Occipital lobe (tissue), 2 donors: ENCODE results near the gene RGS16. TPM values are rescaled to one million over a fixed set of nuclear protein-coding genes. Genes with fewer than 3 reads are reported as not detected.
"Not testable (repeated sequence)": the region's sequence is repeated elsewhere in the genome, so short reads cannot be mapped to it uniquely, and the experiment has no call there.

Source experiments
- DNase-seq: peaks from one replicate; lab custom pipeline; 2025; lab: John Stamatoyannopoulos, UW
- total RNA-seq: library from RNA; depleted of rRNA; stranded (reverse); fragments of >200 nt; gene quantifications from one replicate; pipeline ENCODE4 v1.2.3, GENCODE V29; 2014

RGS16 gene, protein sequence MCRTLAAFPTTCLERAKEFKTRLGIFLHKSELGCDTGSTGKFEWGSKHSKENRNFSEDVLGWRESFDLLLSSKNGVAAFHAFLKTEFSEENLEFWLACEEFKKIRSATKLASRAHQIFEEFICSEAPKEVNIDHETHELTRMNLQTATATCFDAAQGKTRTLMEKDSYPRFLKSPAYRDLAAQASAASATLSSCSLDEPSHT
- total RNA-seq, result 1.6 TPM

DNA sequence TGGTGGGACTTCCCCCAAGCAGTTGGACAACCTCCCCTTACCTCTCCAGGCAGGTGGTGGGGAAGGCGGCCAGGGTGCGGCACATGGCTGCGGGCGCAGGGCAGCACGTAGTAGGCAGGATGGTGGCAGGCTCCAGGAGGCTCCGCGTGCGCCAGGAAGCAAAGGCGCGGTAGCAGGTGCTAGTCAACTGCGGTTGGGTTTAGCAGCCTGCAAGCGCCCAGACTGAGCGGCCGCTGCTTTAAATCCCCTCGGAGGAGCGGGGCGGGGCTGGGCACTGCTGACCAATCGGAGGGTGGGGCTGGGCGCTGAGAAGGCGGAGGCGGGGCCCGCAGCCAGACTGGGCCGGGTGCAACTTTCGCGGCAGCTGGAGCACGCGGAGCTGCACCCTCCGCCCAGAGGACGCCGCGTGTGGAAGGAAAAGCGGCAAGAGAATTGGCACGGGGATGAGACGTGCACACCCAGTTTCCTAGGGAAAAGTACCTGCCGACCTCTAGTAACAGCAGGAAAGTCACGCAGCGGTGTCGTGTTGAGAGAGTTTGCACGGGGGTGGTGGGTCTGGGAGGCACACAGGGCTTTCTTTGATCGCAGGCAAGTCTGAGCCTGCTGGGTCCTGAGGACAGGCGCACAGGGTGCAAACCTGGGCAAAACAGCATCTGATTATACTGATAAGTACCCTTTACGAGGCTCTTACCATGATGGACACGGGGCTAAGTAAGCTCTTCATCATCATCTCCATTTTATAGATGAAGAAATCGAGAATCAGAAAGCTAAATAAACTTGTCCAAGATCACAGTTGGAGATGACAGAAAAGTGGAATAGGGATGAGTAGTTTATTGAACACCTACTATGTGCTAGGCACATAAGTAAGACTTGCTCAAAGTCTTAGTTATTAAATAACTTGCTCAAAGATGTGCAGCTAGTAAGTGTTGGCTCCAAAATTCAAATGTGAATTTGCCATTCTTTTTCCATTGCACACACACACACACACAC is at the start of gene RGS16:
Gene RGS16, minus strand, starts transcription at position 215 of the 990 bp plus-strand sequence. Its CDS starts 130 bp downstream, at position 85.
- peak; percentile 82 for DNase-seq

DNA sequence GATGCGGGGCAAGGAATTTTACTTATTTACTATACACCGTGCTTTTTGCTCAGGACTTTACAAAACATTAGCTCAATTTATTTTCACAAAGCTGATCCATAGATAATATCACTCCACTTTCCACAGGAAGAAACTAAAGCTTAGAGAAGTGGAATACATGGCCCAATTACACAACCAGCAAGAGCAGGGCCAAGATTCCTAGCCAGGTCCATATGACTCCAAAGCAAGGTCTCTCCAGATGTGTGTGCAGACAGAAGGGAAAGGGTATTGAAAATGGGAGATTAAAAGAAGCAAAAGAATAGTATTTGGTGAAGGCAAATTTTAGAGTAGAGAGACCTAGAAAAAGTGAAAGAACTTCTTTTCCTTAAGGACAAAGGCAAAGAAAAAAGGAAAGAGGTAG is 49.8 kb upstream of the RGS16 start:
- no peak for DNase-seq

DNA sequence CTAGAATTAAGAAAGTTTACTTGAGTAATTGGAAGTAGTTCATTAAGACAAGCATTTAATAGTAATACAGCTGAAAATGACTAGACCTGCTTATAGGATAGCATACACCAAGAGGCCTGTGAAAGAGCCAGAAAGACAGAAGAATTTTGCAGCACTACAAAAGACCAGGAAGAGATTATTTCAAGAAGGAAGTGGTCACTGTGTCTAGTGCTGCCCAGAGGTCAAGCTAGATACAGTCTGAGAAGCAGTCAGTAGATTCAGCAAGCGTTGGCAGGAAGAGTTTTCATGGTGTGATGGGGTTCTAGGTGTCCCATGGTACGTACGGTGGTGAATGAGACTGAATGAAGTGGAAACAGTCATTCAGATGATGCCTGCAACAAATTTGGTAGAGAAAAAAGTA is 48.7 kb upstream of the RGS16 start:
- no peak for DNase-seq

DNA sequence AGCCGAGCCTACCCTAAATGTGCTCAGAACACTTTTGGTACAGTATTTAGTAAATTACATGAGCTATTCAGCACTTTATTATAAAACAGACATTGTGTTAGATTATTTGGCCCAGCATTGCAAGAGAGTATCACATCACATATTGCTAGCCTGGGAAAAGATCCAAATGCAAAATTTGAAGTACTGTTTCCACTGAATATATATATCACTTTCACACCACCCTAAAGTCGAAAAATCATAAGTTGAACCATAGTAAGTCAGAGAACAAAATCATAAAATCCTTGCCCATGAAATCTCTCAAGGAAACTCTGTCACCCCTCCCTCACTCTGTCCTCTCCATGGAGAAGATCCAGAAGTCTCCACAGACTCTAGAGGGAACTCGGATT is 47.1 kb upstream of the RGS16 start:
- DNase-seq, result no peak

DNA sequence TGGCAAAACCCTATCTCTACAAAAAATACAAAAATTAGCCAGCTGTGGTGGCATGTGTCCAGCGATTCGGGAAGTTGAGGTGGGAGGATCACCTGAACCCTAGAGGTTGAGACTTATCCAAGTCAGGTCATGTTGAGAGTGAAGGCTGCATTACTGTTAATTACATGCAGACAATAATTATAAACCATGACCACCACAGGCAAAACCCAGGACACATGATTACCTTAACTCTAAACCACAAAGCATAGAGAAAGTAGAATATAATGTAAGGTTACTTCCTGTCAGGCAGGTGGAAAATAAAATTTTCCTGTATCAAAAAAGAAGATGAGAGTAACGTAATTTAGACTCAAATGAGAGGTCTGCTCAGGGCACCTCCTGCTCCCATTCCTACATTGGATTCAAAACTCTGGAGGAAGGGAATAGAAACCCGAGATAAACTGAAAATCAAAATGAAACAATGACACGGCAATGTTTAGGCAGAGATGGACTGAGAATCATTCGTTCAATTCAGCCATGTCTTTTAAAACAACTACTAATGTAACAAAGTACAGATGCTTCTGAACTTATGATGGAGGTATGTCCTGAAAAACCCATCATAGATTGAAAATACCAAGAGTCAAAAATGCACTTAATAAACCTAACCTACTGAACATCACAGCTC is 46.6 kb upstream of the RGS16 start:
- no peak for DNase-seq

DNA sequence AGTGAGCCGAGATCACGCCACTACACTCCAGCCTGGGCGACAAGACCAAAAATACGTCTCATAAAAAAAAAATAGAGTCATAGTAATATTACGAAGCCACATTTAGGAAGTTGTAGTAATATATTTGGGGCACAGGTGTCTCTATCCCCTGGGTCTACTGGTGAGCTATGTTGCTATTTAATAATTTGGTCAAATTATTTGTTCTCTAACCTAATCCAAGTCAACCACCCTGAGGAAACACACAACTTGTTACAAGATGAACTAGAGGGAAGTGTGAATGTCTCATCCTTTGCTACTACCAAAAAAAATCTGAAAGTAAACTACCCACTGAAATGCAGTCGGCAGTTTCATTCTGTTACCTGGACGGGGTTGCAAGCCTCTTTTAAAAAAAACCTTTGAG is 44.9 kb upstream of the RGS16 start:
- no peak for DNase-seq

DNA sequence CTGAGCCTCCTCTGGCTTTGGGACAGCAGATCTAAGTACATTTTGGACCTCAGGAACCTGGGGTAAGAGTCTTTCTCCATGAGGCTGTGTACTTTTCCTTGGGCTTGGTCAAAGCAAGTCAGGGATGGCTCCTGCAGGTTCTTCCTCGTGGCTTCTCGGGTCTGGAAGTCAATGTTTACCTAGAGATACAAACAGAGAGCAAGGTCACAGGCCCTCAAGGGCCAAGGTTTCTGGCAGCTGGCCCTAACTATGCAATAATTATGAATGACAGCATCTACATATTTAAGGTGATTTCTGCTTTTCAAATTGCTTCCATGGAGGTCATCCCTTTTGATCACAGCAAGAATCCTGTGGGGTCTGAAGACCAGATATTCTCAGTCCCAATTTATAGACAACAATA is 42.5 kb upstream of the RGS16 start:
- DNase-seq, result no peak

DNA sequence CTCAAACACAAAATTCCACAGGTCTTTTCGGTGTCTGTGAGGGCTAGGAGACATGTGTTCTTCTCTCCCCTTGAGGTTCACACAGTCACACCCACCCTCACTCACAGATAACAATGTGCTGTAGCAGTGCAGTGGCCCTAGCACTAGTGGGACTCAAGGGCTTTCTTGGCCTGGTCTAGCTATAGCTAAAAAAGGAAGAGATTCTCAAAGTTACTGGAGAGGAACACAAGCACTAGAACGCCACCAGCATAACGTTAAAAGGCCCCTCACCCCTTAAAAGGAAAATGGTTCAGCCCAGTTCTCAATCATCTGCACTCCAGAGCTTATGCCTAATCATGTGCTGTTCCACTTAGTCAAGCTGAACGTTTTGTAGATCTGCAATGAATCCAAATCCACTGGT is 40.7 kb upstream of the RGS16 start:
- no peak for DNase-seq

DNA sequence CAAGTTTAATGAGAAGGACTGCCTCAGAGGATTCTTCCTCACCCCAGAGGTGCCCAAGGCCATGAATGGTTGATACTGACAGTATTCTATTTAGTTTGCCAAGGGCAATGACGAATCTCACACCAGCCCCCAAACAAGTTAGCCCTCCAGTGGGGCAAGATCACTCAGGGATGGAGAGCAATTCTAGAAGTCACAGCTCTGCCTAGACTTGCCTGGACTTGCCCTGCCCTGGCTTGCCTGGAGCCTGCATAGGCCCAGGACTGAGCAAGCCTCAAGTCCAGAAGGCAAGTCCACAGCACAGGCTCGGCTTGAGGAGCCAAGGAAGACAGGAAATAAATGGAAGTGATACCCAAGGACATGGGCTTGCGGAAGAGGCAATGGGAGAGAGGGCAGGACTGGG is 39.5 kb upstream of the RGS16 start:
- DNase-seq, result no peak

DNA sequence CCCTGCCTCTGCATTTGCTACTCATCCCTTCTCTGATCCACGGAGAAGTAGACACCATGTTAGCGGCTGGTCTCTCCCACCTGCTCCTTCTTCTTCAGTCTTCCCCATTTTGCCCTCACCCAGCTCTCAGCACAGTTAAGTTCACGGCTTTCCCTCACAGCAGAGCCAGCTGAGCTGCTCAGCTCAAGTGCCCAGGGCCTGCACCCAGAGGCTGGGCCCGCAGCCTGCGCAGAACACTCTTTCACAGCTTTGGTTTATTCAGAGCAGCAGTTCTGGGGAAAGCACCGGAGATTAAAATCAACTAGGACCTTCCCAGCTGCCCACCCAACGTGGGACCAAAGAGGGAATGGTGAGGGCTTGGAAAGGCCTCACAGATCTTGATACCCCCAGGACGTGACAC is 38.3 kb upstream of the RGS16 start:
- DNase-seq, result no peak

DNA sequence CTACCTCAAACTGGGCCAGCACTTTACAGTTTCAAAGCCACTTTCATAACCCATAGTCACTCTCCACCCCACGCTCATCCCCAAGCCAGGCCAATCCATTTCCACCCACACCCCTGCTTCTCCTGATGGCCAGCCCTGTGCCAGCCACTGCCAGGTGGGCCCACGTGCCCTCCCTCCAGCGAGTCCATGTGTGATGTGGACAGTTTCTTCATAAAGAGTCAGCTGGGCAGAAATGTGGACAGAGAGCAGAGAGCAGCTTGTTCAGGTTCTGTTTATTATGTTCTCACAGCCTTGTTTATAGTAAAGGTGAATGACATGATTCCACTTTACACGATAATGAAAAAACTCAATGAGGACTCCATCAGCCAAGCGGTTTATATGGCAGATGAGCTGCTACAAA is 37.4 kb upstream of the RGS16 start:
- DNase-seq, result no peak

DNA sequence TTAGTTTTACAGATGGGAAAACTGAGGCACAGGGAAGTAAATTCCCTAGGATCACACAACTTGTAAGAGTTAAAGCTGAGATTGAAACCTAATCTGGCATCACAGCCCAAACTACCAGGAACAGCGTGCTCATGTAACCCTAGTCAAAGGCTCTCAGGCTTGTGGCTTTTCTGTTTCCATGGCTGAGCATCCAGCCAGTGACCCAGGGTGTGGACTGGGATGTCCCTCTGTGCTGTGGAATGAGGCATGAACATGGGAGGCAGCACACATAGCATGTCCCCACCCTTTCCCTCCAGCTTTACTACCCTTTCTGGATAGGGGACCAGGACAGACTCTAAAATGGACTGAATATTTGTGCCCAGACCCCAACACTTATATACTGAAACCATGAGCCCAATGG is 35.1 kb upstream of the RGS16 start:
- DNase-seq, result no peak

DNA sequence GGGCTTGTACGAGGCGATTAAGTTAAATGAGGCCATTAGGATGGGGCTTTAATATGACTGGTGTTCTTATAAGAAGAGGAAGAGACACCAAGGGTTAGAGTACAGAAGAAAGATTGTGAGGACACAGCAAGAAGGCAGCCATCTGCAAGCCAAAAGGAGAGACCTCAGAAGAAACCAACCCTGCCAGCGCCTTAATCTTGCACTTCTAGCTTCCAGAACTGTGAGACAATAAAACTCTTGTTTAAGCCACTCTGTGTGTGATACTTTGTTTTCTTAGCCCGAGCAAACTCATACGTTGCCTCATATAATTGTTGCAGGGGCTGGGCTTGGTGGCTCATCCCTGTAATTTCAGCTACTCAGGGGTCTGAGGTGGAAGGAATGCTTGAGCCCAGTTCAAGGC is 33.6 kb upstream of the RGS16 start:
- DNase-seq, result no peak

DNA sequence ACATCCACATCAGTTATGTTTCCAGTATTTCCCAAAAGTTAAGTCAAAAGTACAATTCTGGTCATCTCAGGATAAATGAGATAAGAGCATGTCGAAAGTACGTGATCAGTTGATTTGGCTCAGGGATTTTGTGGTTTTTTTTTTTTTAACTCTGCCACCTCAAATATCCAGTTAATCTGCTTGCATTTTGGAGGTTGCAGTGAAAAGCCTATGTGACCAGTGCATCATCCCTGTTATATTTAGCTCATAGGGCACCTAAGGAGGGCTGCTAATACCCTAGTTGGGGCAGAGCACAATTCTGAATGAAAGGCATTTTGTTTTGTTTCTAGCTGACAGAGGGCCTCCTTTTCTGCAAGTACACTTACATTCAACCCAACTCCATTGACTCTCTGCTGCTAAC is 31.7 kb upstream of the RGS16 start:
- DNase-seq, result no peak

DNA sequence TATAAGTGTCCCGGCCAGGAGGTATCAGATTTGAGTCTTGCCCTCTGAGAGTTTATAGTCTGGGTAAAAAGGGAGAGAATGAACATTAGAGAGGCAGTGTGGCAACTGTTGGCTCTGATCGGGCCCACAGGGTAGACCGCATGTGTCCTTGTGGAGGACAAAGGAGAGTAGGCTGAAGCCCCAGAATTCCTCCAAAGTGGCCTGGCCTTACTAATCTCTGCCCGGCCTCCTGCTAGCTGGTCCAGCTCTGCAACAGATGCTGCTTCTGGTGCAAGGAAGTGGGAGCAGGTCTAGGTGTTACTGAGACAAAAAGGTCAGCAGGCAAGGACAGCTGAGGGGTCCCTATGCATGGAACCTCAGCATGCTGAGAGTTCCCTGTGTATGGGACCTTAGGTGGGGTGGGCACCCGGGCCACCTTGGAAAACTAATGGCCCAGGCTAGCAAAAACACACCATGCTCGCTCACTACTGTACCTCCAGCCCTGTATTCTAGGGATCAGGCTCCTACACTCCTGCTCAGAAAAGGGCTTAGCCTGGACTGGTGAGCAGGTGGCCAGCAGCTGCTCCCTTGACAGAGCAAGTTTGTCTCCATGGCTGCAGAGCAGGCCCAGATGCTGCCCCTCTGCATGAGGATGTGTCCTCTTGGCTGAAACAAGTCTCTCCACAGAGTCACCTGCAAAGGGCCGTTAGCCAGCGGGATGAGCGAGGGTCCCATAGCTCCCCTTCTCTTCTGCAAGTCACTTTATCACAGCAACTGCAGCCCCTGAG is 30.3 kb upstream of the RGS16 start:
- no peak for DNase-seq

DNA sequence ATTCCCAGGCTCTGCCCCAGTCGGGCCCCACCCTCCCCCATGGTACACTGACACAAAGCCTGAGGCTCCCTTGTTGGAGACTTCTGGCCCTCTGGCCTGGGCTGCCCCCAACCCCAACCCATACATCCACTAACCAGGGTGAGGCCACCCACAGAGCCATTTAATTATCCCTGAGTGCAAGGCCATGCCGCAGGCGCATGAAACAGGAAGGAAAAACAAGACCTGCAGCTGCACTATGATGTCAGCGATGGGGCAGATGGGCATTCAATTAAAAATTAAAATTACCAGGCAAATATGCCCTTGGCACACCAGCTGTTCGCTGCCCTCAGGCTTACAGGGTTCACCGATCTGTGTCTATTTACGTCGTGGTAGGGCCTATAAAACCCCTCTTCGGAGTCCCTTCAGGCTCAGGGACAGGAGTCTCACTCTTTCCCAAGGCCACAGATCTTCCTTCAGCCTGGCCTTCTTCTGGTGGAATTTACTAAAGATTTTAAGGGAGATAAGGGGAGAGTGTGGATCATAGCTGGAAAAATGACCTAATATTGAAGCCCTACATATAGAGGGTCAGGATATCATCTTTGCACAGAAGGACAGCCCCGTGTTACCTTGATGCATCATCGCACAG is 29.6 kb upstream of the RGS16 start:
- no peak for DNase-seq

DNA sequence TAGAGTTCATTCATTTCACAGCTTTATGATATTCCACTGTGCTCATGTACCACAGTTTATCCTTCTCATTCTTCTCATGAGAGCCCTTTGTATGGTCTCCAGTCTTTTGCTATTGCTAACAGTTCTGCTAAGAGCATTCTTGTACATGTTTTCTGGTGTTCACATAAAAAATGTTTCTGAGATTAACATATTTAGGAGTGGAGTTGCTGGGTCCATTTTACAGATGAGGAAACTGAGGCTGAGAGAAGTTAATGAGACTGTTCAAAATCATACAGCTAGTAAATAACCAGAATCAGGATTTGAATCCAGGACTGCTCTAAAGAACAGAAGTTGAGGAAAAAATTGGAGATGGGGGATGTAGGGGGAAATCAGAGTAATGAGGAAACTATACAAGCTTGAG is 28.8 kb upstream of the RGS16 start:
- DNase-seq, result no peak

DNA sequence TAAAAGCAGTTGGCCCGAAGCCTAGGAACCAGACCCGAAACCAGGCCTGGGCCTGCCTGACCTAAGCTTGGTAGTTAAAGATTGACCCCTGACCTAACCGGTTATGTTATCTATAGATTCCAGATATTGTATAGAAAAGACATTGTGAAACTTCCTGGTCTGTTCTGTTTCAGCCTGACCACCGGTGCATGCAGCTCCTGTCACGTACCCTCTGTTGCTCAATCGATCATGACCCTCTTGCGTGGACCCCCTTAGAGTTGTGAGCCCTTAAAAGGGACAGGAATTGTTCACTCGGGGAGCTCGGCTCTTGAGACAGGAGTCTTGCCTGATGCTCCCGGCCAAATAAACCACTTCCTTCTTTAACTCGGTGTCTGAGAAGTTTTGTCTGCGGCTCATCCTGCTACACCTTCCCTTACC is 28.3 kb upstream of the RGS16 start:
- DNase-seq, result not testable (repeated sequence)

DNA sequence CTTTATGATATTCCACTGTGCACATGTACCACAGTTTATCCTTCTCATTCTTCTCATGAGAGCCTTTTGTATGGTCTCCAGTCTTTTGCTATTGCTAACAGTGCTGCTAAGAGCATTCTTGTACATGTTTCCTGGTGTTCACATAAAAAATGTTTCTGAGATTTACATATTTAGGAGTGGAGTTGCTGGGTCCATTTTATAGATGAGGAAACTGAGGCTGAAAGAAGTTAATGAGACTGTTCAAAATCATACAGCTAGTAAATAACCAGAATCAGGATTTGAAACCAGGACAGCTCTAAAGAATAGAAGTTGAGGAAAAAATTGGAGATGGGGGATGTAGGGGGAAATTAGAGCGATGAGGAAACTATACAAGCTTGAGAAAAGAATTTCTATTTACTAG is 27.8 kb upstream of the RGS16 start:
- no peak for DNase-seq

DNA sequence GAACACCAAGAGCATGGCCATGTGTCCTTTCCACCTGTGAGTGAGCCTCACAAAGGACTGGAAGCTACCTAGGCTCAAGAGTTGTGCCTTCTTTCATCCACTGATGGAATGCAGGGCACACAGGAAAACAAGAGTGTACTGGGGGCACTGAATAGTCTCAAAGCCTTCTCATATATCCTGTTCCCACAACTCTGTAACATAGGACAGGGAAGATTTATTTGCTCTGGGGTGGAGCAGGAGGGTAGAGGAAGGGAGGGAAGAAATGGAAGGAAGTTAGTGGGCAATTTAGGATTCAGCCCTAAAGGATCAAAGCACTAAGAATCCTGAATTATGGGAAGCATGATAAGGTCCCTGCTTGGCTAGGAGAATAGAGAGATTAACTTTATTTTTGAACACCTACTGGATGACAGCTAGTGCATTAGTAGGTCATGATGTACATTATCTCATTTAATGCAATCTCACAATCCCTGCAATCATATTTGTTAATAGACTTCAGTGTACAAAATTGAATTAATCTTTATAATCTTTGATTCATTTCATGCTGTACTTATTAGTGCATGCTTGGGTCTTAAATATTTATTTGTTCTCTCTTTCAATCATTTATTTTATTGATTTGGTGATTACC is 27.0 kb upstream of the RGS16 start:
- DNase-seq, result no peak

DNA sequence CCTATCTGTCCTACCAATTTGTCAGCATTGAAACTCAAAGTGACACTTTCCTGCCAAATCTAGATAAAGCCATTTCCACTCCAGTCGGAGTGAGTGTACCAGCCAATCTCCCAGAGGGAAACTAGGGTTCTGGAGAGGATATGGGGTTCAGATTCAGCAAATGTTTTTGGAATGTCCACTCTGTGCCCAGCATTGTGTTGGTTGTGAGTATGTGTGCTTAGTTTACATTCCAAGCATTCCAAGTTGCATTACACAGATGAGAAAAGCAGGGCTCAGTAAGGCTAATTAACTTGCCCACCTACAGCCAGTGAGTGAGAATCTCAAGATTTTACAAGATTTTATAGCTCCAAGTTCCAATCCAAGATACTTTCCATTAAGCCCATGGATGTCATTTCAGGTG is 26.4 kb upstream of the RGS16 start:
- no peak for DNase-seq
